Stimulated activated CD4-positive, alpha-beta T cell treated with anti-CD3 and anti-CD28 coated beads, Interleukin-1b, Interleukin-23, amount 100 ng/mL, for 4 hours (primary cell): ENCODE data around the gene ZNF512B.
"Not testable (repeated sequence)": the region's sequence is repeated elsewhere in the genome, so short reads cannot be mapped to it uniquely, and the experiment has no call there.

Source experiments
- DNase-seq, 2 donors: peaks; one replicate each; pipeline ENCODE4 v3.0.0-alpha.2; 2020; ENCODE audit warnings: low read depth in 2 of 2

Gene ZNF512B

DNA sequence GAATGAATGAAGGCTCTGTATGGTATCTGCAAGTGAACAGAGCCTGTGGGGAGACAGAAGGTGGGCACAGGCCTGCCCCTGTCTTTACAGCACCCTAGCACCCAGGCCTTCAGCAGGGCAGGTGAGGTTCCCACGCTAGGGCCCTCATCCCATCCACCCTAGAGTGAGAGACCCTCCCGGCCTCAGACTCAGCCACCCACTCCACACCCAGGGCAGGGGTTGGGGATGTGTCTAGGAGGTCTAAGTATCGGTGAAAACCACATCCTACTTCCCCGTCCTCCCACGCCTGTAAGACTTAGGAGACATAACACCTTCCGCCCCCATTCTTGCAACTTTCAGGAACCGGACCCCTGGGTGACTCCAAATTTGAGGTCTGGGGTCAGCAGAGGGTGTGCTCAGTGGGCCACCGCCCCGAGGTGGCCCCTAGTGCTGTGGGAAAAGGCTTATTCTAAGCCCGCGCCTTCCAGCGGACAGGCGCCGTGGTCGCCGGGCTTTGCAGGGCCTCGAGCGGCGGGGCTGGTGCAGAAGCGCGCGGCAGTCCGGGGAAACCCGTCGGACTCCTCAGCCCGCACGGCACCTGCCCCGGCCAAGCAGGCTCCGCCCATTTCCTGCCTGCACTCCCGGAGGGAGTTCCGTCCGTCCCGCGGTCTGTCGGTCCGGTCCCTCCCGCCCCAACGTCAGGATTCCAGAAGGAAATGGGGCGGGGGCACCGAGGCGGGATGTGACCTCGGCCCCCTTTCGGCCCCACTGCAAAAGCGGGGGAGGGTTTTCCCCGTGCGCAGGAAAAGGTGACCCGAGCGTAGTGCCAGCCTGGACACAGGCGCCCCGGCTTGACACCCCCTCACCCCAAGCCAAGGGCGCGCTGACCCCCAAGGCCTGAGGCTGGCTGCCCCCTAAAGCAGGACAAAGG, 8.8 kb upstream of the ZNF512B start:
- peak in 1 of 2 donors; percentile 58 for DNase-seq

DNA sequence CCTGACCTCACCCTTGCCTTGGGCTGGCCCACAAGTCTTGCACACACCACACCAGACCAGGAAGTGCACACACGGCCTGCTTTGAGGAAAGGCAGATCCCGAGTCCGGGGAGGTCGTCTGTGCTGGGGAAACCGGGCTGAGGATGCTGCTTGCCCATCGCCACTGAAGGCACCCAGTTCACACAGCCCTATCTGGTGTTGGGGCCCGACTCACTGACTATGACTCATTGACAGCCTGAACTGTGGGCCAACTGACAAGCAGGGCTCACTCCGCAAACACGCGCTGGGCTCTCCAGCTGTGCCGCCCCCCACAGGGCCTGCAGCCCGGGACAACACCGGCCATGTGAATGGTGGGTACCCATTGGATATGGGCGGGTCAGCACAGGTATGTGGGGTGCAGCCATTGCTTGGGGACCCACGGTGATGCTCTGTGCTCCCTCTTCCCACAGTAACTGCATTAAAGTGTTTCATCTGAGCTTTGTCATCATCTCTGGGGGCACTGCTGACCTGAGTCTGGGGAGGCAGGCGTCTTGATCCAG, 8.1 kb upstream of the ZNF512B start:
- no peak for DNase-seq

DNA sequence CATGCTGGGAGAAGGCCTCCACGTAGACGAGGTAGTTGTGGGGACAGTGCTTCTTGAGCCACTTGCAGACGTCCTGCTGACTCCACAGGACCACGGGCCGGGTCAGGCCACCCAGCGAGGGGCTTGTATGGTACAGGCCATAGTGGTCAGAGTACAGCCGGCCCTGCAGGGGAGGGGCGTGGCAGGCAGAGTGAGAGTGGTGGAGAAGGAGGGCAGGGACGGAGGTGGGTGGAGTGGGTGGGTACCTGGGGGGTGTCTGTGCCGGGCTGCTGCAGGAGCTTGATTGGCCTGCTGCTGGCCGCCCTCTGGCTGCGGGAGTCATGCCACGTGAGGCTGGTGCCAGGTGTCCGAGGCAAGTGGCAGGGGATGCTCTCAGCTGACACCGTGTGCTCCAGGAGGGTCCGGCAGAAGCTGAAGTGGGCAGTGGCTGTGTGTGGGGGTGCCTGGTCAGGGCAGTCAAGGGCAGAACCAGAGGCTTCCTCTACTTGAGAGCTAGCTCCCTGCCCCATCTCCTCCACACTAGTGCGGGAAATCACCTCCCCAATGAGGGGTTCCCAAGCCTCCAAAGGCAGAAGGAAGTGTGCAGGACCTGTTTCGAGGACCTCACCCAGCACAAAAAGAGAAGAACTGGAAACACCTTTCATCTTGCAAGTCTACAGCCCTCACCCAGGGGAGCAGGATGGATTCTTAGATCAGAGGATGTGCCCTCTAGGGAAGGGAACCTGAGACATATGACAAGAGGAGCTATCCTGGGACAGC, 7.4 kb upstream of the ZNF512B start:
- no peak for DNase-seq

DNA sequence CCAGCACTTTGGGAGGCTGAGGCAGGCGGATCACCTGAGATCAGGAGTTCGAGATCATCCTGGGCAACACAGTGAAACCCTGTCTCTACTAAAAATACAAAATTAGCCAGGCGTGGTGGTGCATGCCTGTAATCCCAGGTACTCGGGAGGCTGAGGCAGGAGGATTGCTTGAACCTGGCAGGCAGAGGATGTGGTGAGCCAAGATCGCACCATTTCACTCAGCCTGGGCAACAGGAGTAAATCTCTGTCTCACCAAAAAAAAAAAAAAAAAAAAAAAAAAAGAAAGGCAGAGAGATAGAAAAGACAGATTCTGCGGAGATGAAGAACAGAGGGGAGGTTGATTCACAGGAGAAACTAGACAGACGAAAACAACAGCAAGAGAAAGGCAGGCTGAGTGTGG, 6.8 kb upstream of the ZNF512B start:
- DNase-seq = not testable (repeated sequence)

DNA sequence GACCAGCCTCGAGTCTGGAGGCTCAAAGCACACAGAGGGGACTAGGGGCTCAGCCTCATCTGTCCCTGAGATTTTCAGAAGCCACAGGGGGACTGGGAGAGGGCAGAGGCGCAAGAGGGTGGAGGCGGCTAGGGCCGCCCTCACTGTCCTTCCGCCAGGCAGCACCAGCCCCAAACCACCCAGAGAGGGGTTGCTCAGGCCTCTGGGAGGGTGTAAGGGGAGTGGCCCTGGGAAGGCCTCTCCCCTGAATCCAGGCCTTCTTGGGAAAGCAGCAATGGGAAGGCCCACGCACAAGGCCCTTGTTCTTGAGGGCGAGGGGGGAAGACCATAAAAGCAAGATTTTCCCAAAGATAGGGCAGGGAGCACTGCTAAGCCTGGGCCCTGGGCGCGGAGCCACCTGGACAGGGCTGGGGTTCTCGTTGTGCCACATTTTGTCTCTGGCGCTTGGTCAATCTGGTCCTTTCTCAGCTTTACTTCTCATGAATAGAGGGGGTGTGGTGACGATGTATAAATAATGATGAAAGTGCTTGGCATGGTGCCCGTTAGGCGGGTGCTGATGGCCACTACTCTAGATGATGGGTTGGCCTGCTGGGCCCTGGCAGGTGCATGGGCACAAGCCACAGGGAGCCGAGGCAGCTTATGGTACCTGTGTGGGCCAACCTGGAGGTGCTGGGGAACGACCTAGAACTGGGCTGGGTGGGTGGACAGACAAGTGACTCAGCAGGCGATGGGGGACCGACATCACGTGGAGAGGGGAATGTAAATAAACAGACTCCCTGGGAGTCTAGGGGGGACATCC, 4.9 kb upstream of the ZNF512B start:
- DNase-seq = no peak

DNA sequence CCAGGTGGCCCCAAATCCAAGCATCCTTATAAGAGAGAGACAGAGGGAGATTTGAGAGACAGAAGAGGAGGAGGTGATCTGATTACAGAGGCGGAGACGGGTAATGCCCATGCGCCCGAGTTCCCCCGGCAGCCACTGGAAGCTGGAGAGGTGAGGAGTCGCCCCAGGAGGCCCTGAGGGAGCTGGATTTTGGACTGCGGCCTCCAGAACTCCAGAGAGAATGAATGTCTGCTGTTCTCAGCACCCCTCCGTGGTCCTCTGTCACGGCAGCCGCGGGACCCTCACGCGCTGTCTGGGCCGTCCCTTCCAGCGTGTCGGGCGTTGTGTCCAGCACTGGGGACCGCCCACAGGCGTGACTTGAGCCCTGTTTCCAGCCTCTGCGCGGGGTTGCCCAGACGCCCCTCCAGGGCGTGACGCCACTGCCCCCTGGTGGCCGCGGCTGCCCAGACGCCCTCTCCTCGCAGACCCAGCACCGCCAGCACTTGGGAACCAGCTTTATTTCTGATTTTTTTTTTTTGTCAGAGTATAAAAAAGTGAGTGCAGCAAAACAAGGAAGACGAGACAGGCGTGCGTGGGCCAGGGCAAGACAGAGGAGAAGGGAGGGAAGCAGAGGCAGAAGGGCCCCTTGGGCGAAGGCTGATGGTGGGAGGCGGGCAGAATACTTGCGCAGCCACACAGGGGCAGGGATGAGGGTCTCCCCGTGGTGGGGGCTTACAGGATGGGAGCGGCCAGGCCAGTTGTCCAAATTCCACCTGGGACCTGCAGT, 4.1 kb upstream of the ZNF512B start:
- DNase-seq = peak; percentile 74 to 84

DNA sequence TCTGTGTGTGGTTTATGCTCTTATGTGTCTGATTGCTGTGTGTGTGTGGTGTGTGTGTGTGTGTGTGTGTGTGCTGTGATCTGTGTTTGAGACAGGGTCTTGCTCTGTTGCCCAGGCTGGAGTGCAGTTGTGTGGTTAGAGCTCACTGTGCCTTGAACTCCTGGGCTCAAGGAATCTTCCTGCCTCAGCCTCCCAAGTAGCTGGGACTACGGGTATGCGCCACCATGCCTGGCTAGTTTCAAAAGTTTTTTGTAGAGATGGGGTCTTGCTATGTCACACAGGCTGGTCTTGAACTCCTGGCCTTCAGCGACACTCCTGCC, 3.4 kb upstream of the ZNF512B start:
- DNase-seq = no peak

DNA sequence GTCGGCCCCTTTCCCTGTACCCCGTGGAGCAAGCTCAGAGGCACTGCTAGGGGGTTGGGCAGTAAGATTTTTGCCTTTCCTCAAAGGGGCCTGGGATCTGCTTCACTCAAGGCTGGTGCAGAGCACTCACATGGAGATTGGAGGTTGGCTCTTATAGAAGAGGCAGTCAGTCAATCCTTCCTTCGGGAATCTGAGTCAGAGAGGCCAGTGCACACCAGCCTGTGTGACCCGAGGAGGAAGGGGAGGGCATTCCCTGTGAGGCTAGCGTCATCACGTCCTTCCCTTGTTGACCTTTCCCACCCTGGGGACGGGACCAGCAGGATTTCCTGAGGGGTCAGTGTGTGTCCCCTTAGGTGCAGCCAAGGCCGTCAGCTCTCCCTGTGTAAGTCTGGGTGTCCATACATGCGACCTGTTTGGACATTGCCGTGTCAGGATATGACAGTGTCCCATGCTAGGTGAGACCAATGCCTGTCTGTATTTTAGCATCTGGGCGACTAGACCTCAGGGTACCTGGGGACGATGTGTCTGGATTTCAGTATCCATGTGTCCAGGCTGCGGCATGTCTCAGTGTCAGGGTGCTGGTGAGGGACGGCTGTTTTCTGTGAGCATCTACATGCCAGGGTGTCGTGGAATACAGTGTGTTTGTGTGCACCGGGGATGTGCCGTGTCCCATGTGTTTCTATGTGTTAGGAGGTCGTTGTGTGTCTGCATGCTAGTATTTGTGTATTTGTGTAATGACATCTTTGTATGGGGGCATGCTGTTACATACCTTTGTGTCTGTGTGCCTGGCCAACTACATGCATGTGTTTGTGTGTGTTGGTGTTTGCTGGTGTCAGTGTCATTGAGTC, 2.8 kb upstream of the ZNF512B start:
- DNase-seq = no peak

DNA sequence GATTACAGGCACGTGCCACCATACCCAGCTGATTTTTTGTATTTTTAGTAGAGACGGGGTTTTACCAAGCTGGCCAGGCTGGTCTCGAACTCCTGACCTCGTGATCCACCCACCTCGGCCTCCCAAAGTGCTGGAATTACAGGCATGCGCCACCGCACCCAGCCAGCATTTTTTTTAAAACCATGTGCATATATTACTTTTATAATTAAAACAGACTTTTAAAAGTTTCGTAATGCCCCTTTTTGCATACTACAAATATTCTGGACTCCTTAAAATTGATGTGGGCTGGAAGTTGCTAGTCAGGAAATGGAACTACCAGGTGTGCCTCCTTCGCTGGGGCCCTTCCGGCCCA, 2.2 kb upstream of the ZNF512B start:
- not testable (repeated sequence) for DNase-seq

DNA sequence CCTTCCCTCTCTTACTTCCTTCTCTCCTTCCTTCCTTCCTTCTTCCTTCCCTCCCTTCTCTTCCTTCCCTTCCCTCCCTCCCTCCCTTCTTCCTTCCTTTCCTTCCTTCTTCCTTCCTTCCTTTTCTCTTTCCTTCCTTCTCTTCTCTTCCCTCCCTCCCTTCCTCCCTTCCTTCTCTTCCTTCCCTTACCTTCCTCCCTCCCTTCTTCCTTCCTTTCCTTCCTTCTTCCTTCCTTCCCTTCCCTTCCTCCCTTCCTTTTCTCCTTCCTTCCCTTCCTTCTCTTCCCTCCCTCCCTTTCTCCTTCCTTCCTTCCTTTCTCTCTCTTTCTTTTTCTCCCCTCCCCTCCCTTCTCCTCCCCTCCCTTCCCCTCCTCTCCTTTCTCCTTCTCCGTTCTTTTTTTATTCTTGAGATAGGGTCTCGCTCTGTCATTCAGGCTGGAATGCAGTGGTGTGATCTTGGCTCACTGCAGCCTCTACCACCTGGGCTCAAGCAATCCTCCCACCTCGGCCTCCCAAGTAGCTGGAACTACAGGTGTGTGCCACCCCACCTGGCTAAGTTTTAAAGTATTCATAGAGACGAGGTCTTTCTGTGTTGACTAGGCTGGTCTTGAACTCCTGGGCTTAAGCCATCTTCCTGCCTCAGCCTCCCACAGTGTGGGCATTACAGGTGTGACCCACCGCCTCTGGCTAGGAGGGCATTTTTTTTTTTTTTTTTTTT, 1.1 kb upstream of the ZNF512B start:
- DNase-seq = no peak

DNA sequence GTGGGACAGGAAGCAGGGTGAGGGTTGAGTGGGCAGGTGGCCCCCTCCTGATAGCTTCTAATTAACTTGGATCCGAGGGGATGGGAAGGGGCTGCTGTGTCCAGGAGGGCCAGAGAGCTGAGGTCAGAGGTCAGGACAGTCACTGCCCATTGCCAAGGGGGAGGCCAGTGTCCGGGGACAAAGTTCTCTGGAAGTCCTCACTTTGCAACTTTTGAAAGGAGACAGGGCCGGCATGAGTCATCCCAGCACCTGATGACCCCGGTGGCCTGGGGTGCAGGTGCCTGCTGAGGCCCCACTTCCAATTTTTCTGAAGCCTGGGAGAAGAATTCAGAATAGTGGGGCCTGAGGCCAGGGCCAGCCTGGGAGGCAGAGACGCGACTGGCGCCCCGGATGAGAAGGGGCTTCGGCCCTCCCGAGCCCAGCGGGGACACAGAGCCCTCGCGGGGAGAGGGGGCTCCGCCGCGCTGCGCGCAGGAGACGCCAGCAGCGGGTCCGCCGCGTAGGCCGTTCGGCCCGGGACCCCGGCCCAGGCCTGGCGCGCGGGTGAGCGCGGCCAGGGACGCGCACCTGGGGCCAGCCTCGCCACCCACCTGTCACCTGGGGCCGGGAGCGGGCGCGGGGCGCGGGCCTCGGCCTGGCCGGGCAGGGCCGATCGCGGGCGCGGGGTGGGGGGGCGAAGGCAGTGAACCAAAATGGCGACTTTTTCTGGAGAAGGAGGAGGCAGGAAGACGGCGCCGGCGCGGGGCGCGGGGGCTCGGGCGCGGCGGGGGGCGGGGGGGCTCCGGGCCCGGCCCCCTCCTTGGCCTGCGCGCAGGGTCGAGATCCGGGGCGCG, 586 bp downstream of the ZNF512B start:
- DNase-seq = no peak

DNA sequence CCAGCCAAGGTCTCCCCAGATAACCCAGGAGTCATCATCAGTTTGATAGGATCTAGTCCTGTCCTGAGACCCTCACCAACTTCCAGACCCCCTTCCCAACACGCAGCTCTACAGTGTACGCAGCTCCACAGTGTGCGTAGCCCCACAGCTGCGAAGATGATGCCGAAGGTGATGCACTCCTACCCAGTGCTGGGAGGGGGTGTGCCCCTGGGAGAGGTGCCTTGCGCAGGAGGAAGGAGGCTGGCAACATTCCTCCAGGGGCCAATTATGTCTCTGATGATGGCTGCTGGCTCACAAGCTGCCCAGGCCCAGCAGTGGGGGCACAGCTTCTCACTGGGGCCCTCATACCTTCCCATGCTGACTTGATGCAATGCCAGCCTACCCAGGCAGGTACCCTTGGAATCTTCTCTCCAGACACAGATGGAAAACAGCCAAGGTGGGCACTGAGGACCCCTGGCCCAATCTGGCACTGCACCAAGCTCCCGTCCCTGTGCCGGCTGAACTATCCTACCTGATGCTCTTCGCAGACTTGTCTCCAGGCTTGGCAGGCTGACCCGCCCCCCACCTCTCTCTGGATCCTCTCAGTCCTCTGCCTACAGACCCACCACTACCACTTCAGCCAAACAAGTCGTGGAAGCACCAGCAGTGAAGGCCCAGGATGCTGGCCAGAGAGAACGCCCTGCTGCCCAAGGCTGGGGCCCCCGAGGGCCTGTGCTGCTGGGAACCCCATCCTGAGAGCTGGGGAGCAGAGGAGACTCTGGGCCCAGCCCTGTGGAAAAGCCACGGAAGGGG, 1.4 kb downstream of the ZNF512B start:
- DNase-seq = no peak

DNA sequence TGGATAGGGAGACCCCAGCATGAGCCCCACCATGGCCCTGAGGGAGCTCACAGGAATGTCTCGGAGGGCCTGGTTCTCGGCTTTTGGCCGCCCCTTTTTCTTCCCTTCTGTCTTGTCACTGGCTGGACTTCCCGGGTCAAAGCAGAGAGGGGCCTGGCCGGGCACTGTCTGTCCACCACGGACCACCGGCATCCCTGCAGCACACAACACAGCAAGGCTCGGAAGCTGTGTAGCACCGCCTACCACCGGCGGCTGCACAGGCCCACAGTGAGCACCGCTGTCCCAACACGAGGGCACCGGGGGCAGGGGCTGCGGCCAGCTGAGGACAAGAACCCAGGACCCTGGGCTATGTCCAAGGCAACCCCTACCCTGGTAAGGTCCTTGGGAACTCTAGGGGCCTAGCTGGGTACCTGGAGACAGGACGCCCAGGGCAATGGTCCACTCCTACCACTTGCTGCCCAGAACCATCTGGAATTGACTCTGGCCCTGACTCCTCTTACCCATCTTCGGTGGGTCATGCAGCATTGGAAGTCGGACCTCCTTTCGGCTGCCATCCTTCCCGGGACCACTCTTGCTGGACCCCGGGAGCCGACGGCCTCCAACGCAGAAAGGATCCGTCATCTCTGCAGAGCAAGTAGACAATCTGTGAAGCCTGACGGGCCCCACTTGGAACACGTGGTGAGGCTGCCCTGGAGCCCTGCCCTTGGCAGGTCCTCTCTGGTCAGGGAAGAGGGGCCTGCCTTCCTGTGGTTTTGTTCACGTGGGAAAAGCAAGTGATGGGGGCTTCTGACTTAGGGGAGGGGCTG, 2.2 kb downstream of the ZNF512B start:
- DNase-seq = no peak

DNA sequence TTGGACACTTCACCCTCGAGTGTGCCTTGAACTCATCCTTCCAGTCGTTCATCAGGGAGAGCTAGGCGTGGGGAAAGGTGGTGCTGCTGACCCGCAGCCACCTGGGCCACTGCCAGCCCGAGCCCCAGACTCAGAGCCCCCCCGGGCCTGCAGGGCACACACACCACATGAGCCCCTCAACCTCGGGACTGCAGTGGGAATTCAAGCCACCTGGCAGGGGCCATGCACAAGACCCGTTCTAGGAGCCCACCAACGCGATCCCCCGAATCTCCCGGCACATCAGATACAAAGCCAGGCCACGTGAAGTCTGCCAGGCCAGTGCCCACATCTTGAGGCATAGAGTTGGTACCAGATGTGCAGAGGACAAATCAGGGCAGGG, 2.8 kb downstream of the ZNF512B start:
- DNase-seq = no peak

DNA sequence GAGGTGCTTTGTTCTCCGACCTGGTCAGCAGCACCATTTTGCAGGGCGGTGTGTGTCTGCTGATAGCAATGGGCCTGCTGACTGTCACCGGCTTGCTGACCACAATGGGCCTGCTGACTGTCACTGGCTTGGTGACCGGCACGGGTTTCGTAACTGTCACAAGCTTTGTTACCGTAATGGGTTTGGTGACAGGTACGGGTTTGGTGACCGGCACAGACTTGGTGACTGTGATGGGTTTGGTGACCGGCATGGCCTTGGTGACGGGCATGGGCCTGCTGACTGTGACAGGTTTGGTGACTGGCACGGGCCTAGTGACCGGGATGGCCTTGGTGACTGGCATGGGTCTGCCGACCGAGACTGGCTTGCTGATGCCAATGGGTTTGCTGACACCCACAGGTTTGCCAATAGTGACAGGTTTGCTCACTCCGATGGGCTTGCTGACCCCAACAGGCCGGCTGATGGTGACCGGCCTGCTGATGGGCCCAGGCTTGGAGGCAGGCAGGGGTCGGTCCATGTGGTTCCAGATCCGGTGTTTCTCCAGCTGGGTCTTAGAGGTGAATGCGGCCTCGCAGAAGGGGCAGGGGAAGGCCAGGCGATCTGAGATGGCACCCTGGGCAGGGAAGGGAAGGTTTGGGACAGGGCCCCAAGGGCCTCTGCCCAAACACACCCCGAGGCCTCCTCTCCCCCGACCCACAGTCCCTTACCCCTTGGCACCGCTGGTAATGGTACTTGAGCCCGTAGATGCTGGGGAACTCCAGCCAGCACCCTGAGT, 3.4 kb downstream of the ZNF512B start:
- no peak for DNase-seq

DNA sequence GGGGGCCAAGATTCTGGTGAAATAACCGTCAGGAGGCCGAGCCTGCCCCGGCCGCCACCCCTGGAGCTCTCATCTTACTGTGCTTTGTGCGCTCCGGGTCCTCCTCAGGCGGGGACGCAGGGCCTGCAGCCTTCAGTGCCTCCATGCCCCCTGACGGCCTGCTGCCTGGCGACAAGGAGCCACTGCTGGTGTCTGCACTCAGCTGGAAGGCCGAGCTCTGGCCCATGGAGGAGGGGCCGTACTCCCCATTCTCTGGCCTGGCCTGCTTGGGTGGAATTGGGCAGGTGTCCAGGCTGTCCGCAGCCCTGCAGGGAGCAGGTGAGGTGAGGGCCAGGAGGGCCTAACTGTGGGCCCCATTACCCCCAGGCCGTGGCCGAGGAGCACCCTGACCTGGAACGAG, 5.3 kb downstream of the ZNF512B start:
- DNase-seq = no peak
